Natural killer cell (primary cell): Measurements from ENCODE around the gene SASH1. TPM values are rescaled to one million over a fixed set of nuclear protein-coding genes. Genes with fewer than 3 reads are reported as not detected.

Source experiments
- ATAC-seq, 3 donors: fragments of 150-1000 bp in 2 of 3; fragments of 200-7000 bp in 1 of 3; cut with Tn5 transposase; 1 replicate in 1 of 3; 2 replicates in 2 of 3; pipeline ENCODE4 v1.10.0; 2021; ENCODE audit warnings: mild to moderate bottlenecking in 2 of 3, moderate library complexity in 2 of 3
- DNase-seq, 2 donors: peaks; one replicate each; pipeline versions ENCODE4 v3.0.0 to v3.0.0-alpha.2; 2013 to 2021; ENCODE audit warnings: mixed read lengths in 1 of 2
- H3K27ac ChIP-seq: one replicate; pipeline ENCODE4 v1.5.1; 2013; ENCODE audit warnings: mild to moderate bottlenecking, low read length
- H3K27me3 ChIP-seq: one replicate; pipeline ENCODE4 v1.6.1; 2013; ENCODE audit warnings: low read length; ENCODE audit not compliant: control insufficient read depth, insufficient read depth
- H3K36me3 ChIP-seq: one replicate; pipeline ENCODE4 v1.6.1; 2013; ENCODE audit warnings: low read length; ENCODE audit not compliant: control insufficient read depth, insufficient read depth
- H3K4me1 ChIP-seq: one replicate; pipeline ENCODE4 v1.6.1; 2013; ENCODE audit warnings: low read length; ENCODE audit not compliant: control insufficient read depth, insufficient read depth
- H3K4me3 ChIP-seq: one replicate; pipeline ENCODE4 v1.5.1; 2013; ENCODE audit warnings: low read length
- H3K9me3 ChIP-seq: one replicate; pipeline ENCODE4 v1.6.1; 2013; ENCODE audit warnings: low read length; ENCODE audit not compliant: control insufficient read depth, insufficient read depth
- H3K27ac Mint-ChIP-seq, 2 donors: one replicate each; pipeline ENCODE4 v1.8.0; 2022; ENCODE audit warnings: mild to moderate bottlenecking in 2 of 2, mixed read lengths in 2 of 2, moderate library complexity in 1 of 2
- H3K27me3 Mint-ChIP-seq, 2 donors: one replicate each; pipeline ENCODE4 v1.8.0; 2022; ENCODE audit warnings: low read depth in 2 of 2, mixed read lengths in 2 of 2
- H3K36me3 Mint-ChIP-seq: one replicate; pipeline ENCODE4 v1.8.0; 2022; ENCODE audit warnings: mixed read lengths
- H3K4me1 Mint-ChIP-seq, 2 donors: one replicate each; pipeline ENCODE4 v1.8.0; 2022; ENCODE audit warnings: mixed read lengths in 2 of 2
- H3K4me3 Mint-ChIP-seq: one replicate; pipeline ENCODE4 v1.8.0; 2022; ENCODE audit warnings: mild to moderate bottlenecking, moderate library complexity, mixed read lengths
- H3K9me3 Mint-ChIP-seq, 2 donors: one replicate each; pipeline ENCODE4 v1.8.0; 2022; ENCODE audit warnings: mixed read lengths in 2 of 2
- WGBS: methylation state at CpG from one replicate; pipeline ENCODE4 v1.1.7; 2013; ENCODE audit warnings: missing lambda C conversion rate; ENCODE audit not compliant: insufficient coverage; 5-methylcytosine and 5-hydroxymethylcytosine counted together
- intact Hi-C: fragments of 100-400 bp; cut with micrococcal nuclease; formaldehyde crosslinking; loops from one replicate; pipeline ENCODE4 v1.14.2; 2022
- total RNA-seq, 4 donors: library from RNA; stranded (reverse); fragments of 120-200 nt in 1 of 4; gene quantifications; one replicate each; pipeline versions ENCODE4 v1.2.3 to v1.2.4, GENCODE V29; 2013 to 2022
- TF ChIP-seq, protein P1 (sequence below): fragments of 200-600 bp; IDR thresholded peaks from one replicate; pipeline ENCODE4 v1.8.0; 2022; ENCODE audit warnings: antibody characterized with exemption

SASH1 gene
- total RNA-seq, 3 donors from 2014 or later (not counting 1 experiment from before 2014, with no cell fraction given), result 0.63 to 6.2 (median 2.7) TPM

DNA sequence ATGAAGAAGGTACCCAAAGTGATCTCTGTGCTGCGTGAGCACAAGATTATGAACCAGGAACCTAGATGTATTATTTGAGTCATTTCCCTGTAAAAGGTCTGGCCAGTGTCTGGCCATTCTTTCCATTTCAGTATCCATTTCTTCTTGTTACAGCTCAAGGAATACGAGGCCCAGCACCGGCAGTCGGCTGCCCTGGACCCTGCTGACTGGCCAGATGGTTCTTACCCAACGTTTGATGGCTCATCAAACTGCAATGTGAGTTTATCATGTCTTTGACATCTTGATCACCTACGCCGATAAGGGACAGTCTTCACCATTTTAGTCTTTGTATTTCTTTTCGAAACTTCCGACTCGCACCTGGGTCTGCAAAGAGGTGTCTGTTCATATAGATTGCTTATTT is 144.8 kb downstream of the SASH1 start:
- Mint-ChIP-seq H3K36me3 (no peaks in the 10 kb centered on the region), H3K4me1 (no peaks in the 10 kb centered on the region), H3K27me3 (peaks cover 14 to 55% of the 10 kb centered on the region in 2 donors), H3K9me3 (no peaks in the 10 kb centered on the region), H3K4me3 (no peak overlapping the region), H3K27ac (no peak overlapping the region)
- intact Hi-C loops, result no loop called here
- no peak overlapping the region for H3K4me3 ChIP-seq
- H3K9me3 ChIP-seq, result no peaks in the 10 kb centered on the region
- no peaks in the 10 kb centered on the region for H3K4me1 ChIP-seq
- DNase-seq (no peak), ATAC-seq (no peak)
- H3K27ac ChIP-seq, result no peak overlapping the region
- 82% methylated on average over 8 of the region's 10 CpGs for WGBS
- no peaks in the 10 kb centered on the region for H3K27me3 ChIP-seq
- H3K36me3 ChIP-seq, result no peaks in the 10 kb centered on the region
- TF ChIP-seq, protein P1, sequence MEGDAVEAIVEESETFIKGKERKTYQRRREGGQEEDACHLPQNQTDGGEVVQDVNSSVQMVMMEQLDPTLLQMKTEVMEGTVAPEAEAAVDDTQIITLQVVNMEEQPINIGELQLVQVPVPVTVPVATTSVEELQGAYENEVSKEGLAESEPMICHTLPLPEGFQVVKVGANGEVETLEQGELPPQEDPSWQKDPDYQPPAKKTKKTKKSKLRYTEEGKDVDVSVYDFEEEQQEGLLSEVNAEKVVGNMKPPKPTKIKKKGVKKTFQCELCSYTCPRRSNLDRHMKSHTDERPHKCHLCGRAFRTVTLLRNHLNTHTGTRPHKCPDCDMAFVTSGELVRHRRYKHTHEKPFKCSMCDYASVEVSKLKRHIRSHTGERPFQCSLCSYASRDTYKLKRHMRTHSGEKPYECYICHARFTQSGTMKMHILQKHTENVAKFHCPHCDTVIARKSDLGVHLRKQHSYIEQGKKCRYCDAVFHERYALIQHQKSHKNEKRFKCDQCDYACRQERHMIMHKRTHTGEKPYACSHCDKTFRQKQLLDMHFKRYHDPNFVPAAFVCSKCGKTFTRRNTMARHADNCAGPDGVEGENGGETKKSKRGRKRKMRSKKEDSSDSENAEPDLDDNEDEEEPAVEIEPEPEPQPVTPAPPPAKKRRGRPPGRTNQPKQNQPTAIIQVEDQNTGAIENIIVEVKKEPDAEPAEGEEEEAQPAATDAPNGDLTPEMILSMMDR, result no peak

DNA sequence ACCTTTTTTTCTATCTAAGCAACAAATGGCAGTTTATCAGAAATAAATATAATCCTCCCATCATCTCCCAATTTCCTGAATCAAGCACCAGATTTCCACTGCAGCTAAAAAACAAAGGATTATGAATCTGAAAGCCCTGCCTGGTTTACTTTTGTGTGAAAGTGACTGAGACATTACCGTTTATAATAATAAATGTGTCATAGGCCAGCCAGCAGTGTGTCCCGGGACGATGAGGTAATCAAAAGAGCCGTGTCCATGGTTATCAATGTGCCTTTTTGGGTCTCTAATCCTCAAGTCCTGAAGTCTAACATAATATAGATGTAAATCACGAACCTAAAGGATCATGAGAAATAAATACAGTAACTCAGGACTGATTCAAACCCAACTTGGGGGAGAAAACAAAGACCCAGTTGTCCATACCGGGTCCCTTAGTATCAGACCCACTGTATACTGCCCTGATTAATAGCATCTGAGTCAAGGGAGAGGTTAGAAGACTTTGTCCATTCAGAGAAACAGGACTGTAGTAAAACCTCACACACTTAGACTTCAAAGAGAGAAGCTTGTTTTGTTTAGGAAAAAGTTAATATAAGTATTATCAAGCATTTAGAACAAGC is 149.1 kb downstream of the SASH1 start:
- peaks cover 6% of the 10 kb centered on the region for H3K27me3 ChIP-seq
- no peak overlapping the region for H3K27ac ChIP-seq
- Mint-ChIP-seq H3K4me3 (no peak overlapping the region), H3K27me3 (peaks cover 14 to 49% of the 10 kb centered on the region in 2 donors), H3K27ac (no peak overlapping the region), H3K4me1 (no peaks in the 10 kb centered on the region), H3K9me3 (no peaks in the 10 kb centered on the region), H3K36me3 (no peaks in the 10 kb centered on the region)
- no peak for DNase-seq
- H3K9me3 ChIP-seq, result no peaks in the 10 kb centered on the region
- TF ChIP-seq, protein P1, result no peak
- 96% methylated on average over 4 of the region's 6 CpGs for WGBS
- H3K4me3 ChIP-seq, result no peak overlapping the region
- ATAC-seq, result no peak
- no peaks in the 10 kb centered on the region for H3K36me3 ChIP-seq
- intact Hi-C loops, result no loop called here
- no peaks in the 10 kb centered on the region for H3K4me1 ChIP-seq

DNA sequence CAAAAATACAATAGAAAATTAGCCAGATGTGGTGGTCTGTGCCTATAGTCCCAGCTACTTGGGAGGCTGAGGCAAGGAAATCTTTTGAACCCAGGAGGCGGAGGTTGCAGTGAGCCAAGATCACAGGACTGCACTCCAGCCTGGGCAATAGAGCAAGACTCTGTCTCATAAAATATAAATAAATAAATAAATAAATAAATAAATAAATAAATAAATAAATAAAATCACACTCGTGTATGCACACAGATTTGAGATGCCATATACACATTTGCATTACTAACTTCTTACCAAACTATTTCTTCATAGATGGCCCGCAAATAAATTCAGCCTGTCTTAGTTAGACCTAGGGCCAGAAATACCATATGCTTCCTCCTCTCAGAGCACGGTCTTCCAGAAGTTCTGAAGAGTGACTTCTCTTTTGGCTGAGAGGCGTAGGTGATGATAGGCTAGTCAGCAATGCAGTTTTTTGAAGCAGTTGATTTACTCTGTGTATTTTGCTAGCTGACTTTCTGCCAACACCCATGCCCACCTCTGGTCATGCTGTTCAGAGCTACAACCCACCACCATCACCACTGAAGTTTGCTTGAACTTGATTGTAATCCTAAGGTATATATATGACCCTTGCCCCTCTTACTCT is 150.1 kb downstream of the SASH1 start:
- 89% methylated on average over 4 of the region's 5 CpGs for WGBS
- Mint-ChIP-seq H3K27me3 (peaks cover 17 to 44% of the 10 kb centered on the region in 2 donors), H3K4me1 (no peaks in the 10 kb centered on the region), H3K4me3 (no peak overlapping the region), H3K36me3 (no peaks in the 10 kb centered on the region), H3K9me3 (no peaks in the 10 kb centered on the region), H3K27ac (no peak overlapping the region)
- Histone ChIP-seq H3K4me3 (no peak overlapping the region), H3K27ac (no peak overlapping the region), H3K4me1 (no peaks in the 10 kb centered on the region), H3K9me3 (no peaks in the 10 kb centered on the region), H3K36me3 (no peaks in the 10 kb centered on the region), H3K27me3 (peaks cover 6% of the 10 kb centered on the region)
- TF ChIP-seq, protein P1, result no peak
- intact Hi-C loops, result no loop called here
- DNase-seq, result no peak
- no peak for ATAC-seq
